ENCODE measurements around the gene C16orf87.

Gene C16orf87

DNA sequence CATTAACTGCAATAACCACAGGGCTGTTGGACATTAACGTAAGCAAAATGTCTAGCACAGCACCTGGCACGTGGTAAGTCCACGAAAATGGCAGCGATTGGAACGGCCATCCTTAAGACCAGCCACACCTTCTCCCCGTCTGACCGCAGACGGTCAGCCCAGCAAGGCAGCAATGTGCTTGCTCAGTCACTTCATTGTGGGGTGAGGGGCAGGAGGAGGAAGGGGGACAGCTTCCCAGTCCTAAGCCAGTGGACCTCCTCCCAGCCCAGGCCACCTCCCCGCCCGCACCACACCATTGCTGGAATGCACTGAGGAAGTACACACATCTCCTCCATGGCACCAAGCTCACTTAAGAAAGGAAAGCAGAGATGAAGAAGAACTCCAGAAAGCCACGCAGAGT is 74.2 kb downstream of the C16orf87 start:
- DNase-seq (ENCODE audit: low read depth), result no peak

DNA sequence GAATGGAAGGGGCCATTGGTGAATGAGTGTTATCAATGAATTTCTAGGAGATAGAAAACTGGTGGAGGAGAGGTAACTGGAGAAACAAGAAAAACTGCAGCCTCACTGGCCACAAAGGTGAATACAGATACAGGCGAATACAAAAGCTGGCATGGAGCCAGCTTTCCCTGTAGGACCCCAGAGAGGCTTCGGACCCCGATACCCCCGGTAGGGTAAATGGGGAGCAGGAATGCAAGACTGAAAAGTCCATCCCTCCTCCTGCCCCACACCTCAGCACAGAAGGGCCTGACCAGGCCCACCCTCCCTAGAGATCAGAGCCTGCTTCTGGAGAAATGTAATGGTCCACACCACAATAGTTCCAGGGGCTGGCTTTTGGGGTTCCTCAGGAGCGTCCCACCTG is 78.0 kb downstream of the C16orf87 start:
- no peak for DNase-seq (ENCODE audit: low read depth)

DNA sequence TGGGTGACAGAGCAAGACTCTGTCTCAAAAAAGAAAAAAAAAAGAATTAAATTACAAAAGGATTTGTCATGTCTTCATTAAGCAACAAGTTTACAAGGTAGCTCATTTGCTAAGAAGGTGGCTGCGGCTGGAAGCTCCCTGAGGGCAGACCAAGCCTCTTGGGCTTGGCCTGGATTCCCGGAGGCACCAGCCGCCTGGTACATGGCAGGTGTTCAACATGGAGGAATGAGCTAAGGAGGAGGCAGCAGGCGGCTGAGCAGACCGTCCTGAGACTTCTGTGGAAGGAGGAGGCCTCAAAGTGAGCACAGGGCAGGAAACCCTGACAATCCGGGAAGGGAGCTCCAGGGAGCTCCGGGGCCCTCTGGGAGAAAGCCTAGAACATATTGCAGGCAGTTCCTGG is 79.6 kb downstream of the C16orf87 start:
- DNase-seq (ENCODE audit: low read depth), result no peak

DNA sequence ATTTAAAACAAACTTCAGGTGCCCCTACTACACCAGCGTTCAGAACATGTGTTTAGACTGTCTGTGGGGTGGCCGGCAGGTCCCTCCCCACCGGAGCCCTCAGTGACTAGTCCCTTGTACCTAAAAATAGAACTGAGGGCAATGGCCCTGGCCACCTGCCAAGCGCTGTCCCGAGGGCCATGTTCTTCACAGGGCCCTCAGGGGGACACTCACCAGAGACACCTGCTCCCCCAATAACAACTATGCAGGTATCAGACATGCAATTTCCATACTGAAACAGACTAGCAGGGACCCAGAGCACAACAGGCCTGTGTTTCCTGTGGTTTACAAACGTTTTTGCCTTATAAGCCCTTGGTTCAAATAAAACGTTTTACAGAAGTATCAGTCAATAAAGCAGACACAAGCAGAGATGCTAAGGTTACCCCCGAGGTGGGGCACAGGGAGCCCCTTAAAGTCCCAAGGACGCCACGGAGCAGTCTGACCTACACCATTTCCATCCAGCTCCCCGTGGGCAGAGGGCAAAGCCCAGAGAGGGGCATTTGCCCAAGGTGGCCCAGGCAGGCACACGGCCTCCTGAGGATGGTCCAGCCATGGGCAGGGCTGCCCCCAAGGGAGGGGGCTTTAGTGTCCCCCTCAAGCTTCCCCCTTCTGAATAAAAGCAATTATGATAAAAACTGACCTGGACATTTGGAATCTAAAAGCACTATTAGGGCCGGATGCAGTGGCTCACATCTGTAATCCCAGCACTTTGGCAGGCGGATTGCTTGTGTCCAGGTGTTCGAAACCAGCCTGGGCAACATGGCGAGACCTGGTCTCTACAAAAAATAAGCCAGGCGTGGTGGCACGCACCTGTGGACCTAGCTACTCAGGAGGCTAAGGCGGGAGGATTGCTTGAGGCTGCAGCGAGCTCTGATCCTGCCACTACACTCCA is 81.9 kb downstream of the C16orf87 start:
- no peak for DNase-seq (ENCODE audit: low read depth)

DNA sequence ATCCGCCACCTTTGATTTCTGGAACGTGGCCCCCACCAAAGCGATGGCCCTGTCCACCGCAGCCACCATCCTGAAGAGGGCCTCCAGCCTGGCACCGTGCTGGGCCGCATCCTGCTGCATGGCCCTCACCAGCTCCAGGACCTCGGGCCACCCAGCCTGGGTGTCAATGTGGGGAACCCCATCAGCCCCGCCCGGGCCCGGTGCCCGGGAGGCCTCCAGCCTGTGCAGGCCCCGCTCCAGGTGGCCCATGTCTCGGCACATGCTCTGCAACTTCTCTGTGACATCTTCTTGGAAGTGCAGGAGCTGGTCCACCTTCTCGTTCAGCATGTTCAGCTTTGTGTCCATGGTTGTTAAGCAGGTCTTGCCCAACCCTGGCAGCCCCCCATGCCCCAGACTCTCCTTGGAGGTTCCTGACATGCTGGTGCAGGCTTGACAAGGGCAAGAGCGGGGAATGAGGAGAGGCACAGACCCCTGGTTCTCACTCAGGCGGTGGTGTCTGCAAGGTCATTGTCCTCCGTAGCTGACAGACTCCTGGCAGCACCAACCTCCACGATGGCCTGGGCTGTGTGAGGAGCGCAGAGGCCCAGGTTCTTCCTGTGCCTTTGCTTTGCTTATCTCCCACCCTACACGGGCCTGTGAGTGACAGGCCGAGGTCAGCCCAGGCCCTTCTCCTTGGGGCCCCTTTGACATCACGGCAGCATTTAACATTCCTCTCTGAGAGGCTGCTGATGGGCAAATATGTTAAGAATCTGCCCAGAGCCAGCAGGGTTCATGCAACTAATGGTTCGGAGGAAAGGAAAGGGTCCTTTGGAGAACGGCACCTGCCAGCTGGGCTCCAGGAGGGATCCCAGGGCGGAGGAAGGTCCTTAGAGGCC is 83.0 kb downstream of the C16orf87 start, which contains the start of gene MYLK3:
Gene MYLK3, minus strand, starts transcription at position 568 of the 875 bp plus-strand sequence. Its CDS starts 151 bp downstream, at position 417.
- DNase-seq (ENCODE audit: low read depth), result no peak

DNA sequence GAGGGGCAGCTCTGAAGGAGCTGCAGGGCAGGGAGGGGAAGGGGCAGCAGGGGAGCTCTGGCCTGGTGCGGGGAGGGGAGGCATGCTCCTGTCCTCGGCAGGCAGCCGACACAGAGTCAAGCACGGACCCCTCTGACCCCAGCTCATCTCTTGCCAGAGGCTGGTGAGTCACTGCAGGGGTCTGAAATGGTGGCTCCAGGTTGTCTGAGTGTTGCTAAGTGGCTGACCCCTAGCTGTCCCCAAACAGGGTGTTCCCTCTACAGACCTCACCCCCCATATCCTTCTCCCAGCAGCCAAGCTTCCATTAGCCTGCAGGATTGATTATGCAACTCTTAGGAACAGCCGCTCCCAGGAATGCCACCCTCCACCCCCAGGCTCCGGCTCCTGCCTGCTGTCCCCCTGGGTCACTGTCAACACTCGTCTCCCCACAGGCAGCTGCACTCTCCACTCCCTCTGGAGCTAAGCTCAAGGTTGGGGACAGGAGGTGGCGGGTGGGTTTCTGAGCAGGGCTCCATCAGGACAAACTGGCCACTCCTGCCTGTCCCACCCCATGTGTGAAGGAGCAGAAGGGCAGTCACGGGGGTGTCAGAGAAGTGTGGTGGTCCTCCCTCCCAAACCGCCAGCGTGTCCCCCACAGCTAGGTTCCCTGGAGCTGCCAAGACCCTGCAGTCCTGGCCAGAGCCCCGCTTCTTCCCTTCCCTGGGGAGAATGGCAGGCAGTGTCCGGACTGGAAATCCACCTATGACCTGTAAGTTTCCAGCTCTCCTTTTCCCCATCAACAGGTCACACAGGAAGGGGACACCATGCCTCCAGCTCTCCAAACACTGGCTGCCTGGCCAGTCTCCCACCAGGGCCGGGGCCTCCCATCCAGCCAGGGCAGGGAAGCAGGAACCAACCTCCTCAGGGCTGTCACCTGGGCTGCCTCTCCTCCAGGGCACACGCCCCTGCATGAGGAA is 83.9 kb downstream of the C16orf87 start:
- DNase-seq (ENCODE audit: low read depth), result no peak
